Thoracic aorta (tissue), 2 donors: Measurements from ENCODE around the gene RNF157. TPM values are rescaled to one million over a fixed set of nuclear protein-coding genes. Genes with fewer than 3 reads are reported as not detected.
"Not testable (repeated sequence)": the region's sequence is repeated elsewhere in the genome, so short reads cannot be mapped to it uniquely, and the experiment has no call there.

Experiments used
- ATAC-seq: fragments of 150-250 bp; one replicate; pipeline ENCODE4 v1.8.0; 2017; ENCODE audit warnings: low read depth; ENCODE audit not compliant: insufficient number of reproducible peaks, low FRiP score
- DNase-seq: peaks from one replicate; pipeline ENCODE4 v3.0.0-alpha.2; 2020; ENCODE audit warnings: low spot score
- H3K27ac ChIP-seq, 2 donors: fragments of 200-600 bp; sonication (generic); 1 replicate in 1 of 2; 2 replicates in 1 of 2; pipeline ENCODE4 v1.5.1; 2016; ENCODE audit warnings: mild to moderate bottlenecking in 2 of 2, moderate library complexity in 2 of 2
- H3K27me3 ChIP-seq: fragments of 200-600 bp; sonication (generic); replicated peaks from 2 replicates; pipeline ENCODE4 v1.6.0; 2016; ENCODE audit warnings: mild to moderate bottlenecking; ENCODE audit not compliant: insufficient read depth
- H3K36me3 ChIP-seq: fragments of 200-600 bp; sonication (generic); one replicate; pipeline ENCODE4 v1.5.1; 2016
- H3K4me1 ChIP-seq, 2 donors: fragments of 200-600 bp; sonication (generic); 1 replicate in 1 of 2; 2 replicates in 1 of 2; pipeline versions ENCODE4 v1.5.1 to v1.6.0; 2016; ENCODE audit warnings: low read depth in 2 of 2, mild to moderate bottlenecking in 1 of 2; ENCODE audit not compliant: control insufficient read depth in 1 of 2
- H3K4me3 ChIP-seq: fragments of 200-600 bp; sonication (generic); 2 replicates; pipeline ENCODE4 v1.5.1; 2016; ENCODE audit warnings: mild to moderate bottlenecking
- H3K9me3 ChIP-seq: fragments of 200-600 bp; sonication (generic); 2 replicates; pipeline ENCODE4 v1.5.1; 2016
- CTCF ChIP-seq: fragments of 200-600 bp; sonication (generic); IDR thresholded peaks from one replicate; pipeline ENCODE4 v1.5.1; 2019; ENCODE audit warnings: antibody characterized with exemption
- total RNA-seq, 2 donors: library from RNA; depleted of rRNA; stranded (reverse); fragments of >200 nt; gene quantifications; one replicate each; pipeline versions ENCODE4 v1.1.0 to v1.2.3, GENCODE V29; 2016

Gene RNF157
- total RNA-seq, 2 donors from 2014 or later = 0.41 to 1.9 TPM

- ATAC-seq = no peak
- DNase-seq = no peak
- no peaks in the 10 kb centered on the region for H3K4me1 ChIP-seq
- TF ChIP-seq CTCF = no peak
- H3K9me3 ChIP-seq = no peaks in the 10 kb centered on the region
- H3K36me3 ChIP-seq = no peaks in the 10 kb centered on the region
- H3K27me3 ChIP-seq = no peaks in the 10 kb centered on the region
- no peak overlapping the region for H3K27ac ChIP-seq
- no peak overlapping the region for H3K4me3 ChIP-seq
Observed at GRCh38 chr17:76217081-76217480, 23.2 kb downstream of the RNF157 start.

- no peak for DNase-seq
- Histone ChIP-seq H3K27ac (no peak overlapping the region), H3K9me3 (no peaks in the 10 kb centered on the region), H3K36me3 (no peaks in the 10 kb centered on the region), H3K4me1 (no peaks in the 10 kb centered on the region), H3K27me3 (no peaks in the 10 kb centered on the region), H3K4me3 (no peak overlapping the region)
- ATAC-seq = no peak
- TF ChIP-seq CTCF = no peak
Observed at GRCh38 chr17:76213491-76213890, 26.8 kb downstream of the RNF157 start.

GRCh38 chr17:76208120-76208519 lies 32.2 kb downstream of the RNF157 start:
- Histone ChIP-seq H3K27me3 (no peaks in the 10 kb centered on the region), H3K4me1 (no peaks in the 10 kb centered on the region), H3K36me3 (no peaks in the 10 kb centered on the region), H3K9me3 (no peaks in the 10 kb centered on the region), H3K4me3 (no peak overlapping the region), H3K27ac (no peak overlapping the region)
- no peak for TF ChIP-seq CTCF
- ATAC-seq = no peak
- DNase-seq = no peak

- no peaks in the 10 kb centered on the region for H3K4me1 ChIP-seq
- H3K4me3 ChIP-seq = no peak overlapping the region
- no peak for TF ChIP-seq CTCF
- no peak for ATAC-seq
- no peak for DNase-seq
- H3K27ac ChIP-seq = no peak overlapping the region
- no peaks in the 10 kb centered on the region for H3K36me3 ChIP-seq
- no peaks in the 10 kb centered on the region for H3K9me3 ChIP-seq
- H3K27me3 ChIP-seq = no peaks in the 10 kb centered on the region
Observed at GRCh38 chr17:76207275-76208059, 32.8 kb downstream of the RNF157 start.

- not testable (repeated sequence) for ATAC-seq
Observed at GRCh38 chr17:76205542-76206144, 34.6 kb downstream of the RNF157 start.

More at GRCh38 chr17:76205542-76206144, 34.6 kb downstream of the RNF157 start:
- H3K4me1 ChIP-seq, DNase-seq, H3K9me3 ChIP-seq, H3K36me3 ChIP-seq, H3K27me3 ChIP-seq, H3K27ac ChIP-seq, H3K4me3 ChIP-seq: not testable (repeated sequence)
